Measurements from ENCODE around the gene MYCL. TPM values are rescaled to one million over a fixed set of nuclear protein-coding genes. Genes with fewer than 3 reads are reported as not detected.

MYCL gene
- total and polyA plus RNA-seq, 10 of the 15 experiments (the other 5 are each of a cell fraction or from before 2014, with no cell fraction given) = 0.11 to 1.4 (median 0.40) TPM; not detected in 1

DNA sequence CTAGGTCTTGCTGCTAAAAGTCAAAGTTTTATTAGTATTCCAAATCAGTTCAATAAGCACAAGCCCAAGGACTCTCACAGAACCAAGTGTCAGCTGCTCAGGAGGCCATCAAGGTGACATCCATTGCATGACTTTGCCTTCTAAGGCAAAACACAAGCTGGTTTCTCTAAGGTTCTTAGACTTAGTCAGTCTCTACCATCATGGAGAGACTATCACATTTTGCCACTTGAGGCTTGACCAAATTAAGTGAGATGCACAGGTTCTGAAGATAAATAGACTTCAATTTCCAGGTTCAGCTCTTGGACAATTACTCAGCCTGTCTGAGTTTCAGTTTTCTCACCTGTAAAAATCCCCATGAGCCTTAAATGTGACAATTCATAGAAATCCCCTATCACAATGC is 47.4 kb downstream of the MYCL start:
- H3K79me2 ChIP-seq (ENCODE audit: control insufficient read depth, insufficient read depth, low read length) = peaks cover 8% of the 10 kb centered on the region
- RAD21 ChIA-PET (ENCODE audit: unreplicated experiment) = interaction anchor here (0.9 to 1.1 kb wide), 2 partner anchors 8 to 26 kb away, joined by 3 read pairs; no protein-coding TSS in a partner anchor
- H3K4me3 ChIP-seq = no peak overlapping the region
- POLR2A ChIA-PET = interaction anchor here (1.2 to 1.6 kb wide), 3 partner anchors 8 to 54 kb away, joined by 3 to 4 read pairs (median 3); no protein-coding TSS in a partner anchor
- BruUV-seq (replicated peaks) = no TSS peak
- intact Hi-C loops (cut with micrococcal nuclease; ENCODE audit: unreplicated experiment) (no loop called here), in situ Hi-C loops (cut with MboI) (no loop called here)
- H3K4me1 ChIP-seq (ENCODE audit: control insufficient read depth, insufficient read depth, low read length) = no peaks in the 10 kb centered on the region
- no peaks in the 10 kb centered on the region for H4K20me1 ChIP-seq (ENCODE audit: control insufficient read depth, insufficient read depth)
- SMC1A ChIA-PET (ENCODE audit: uncharacterized antibody, unreplicated experiment) = interaction anchor here (1.2 kb wide), 1 partner anchor 48 kb away, joined by 3 read pairs; the partner anchor contains the start of gene MYCL
- CTCF ChIA-PET = no interaction called here
- no peak overlapping the region for H2AFZ ChIP-seq (ENCODE audit: control insufficient read depth, low read depth, low read length)
- TF ChIP-seq, protein P1, sequence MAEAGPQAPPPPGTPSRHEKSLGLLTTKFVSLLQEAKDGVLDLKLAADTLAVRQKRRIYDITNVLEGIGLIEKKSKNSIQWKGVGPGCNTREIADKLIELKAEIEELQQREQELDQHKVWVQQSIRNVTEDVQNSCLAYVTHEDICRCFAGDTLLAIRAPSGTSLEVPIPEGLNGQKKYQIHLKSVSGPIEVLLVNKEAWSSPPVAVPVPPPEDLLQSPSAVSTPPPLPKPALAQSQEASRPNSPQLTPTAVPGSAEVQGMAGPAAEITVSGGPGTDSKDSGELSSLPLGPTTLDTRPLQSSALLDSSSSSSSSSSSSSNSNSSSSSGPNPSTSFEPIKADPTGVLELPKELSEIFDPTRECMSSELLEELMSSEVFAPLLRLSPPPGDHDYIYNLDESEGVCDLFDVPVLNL (IDR thresholded peaks at IDR 0.05; ENCODE audit: low read depth, low read length) = no peak
- TF ChIP-seq TBL1XR1 (IDR thresholded peaks at IDR 0.05; ENCODE audit: low read depth, low read length) (no peak), CBX3 (IDR thresholded peaks at IDR 0.05; ENCODE audit: borderline replicate concordance, low read depth) (no peak), EP300 (IDR thresholded peaks at IDR 0.05; ENCODE audit: borderline replicate concordance in 1 of 2, control insufficient read depth in 1 of 2, low read depth in 2 of 2, low read length in 2 of 2) (no peak), MTA2 (IDR thresholded peaks at IDR 0.05; ENCODE audit: low read depth) (no peak), SREBF1 (IDR thresholded peaks at IDR 0.05; ENCODE audit: low read length) (no peak), YY1 (IDR thresholded peaks at IDR 0.05; ENCODE audit: low read depth, low read length) (no peak), IRF4 (IDR thresholded peaks at IDR 0.05; ENCODE audit: low read depth, low read length) (no peak), SREBF2 (IDR thresholded peaks at IDR 0.05; ENCODE audit: low read length) (no peak), ELK1 (IDR thresholded peaks at IDR 0.05; ENCODE audit: low read depth, low read length) (no peak), USF2 (IDR thresholded peaks at IDR 0.05; ENCODE audit: borderline replicate concordance, low read depth, low read length) (no peak), CBX5 (IDR thresholded peaks at IDR 0.05; ENCODE audit: low read depth) (no peak), CEBPZ (IDR thresholded peaks at IDR 0.05; ENCODE audit: low read depth, low read length) (no peak), KLF5 (IDR thresholded peaks at IDR 0.05; ENCODE audit: partially characterized antibody) (no peak), STAT1 (conservative IDR thresholded peaks at IDR 0.05) (no peak)
- H3K27ac ChIP-seq (ENCODE audit: control insufficient read depth, insufficient read depth) = no peak overlapping the region
- ATAC-seq (no peak), DNase-seq (ENCODE audit: low read depth, low spot score) (no peak), FAIRE-seq (no peak)
- H3K9ac ChIP-seq (ENCODE audit: control insufficient read depth, insufficient read depth, low read length) = no peak overlapping the region
- H3K36me3 ChIP-seq (ENCODE audit: control insufficient read depth in 2 of 2, insufficient read depth in 2 of 2, low read length in 1 of 2) = peaks cover 9 to 11% of the 10 kb centered on the region in 2 experiments
- no peak overlapping the region for H3K4me2 ChIP-seq (ENCODE audit: control insufficient read depth, insufficient read depth)
- H3K9me3 ChIP-seq (replicated peaks; ENCODE audit: control insufficient read depth, insufficient read depth, low read length) = no peaks in the 10 kb centered on the region
- no peaks in the 10 kb centered on the region for H3K27me3 ChIP-seq (replicated peaks in 1 of 2; ENCODE audit: control insufficient read depth in 2 of 2, insufficient read depth in 2 of 2, low read length in 1 of 2)

Measured in GM12878 (cell line).